ENCODE results near the gene CACNA1B. TPM values are rescaled to one million over a fixed set of nuclear protein-coding genes. Genes with fewer than 3 reads are reported as not detected.

Gene CACNA1B
- total RNA-seq, 1 experiment from 2014 or later = not detected

GRCh38 chr9:138033950-138034349, 156.4 kb downstream of the CACNA1B start:
- Mint-ChIP-seq H3K9me3 (ENCODE audit: low read depth, unreplicated experiment) (peaks cover 5% of the 10 kb centered on the region), H3K4me3 (ENCODE audit: low read depth, unreplicated experiment) (no peak overlapping the region), H3K4me1 (ENCODE audit: low read depth, unreplicated experiment) (no peaks in the 10 kb centered on the region), H3K27me3 (ENCODE audit: unreplicated experiment) (peaks cover 56% of the 10 kb centered on the region), H3K27ac (ENCODE audit: unreplicated experiment) (no peak overlapping the region), H3K36me3 (ENCODE audit: insufficient read depth, unreplicated experiment) (no peaks in the 10 kb centered on the region)
- CTCF ChIA-PET = no interaction called here
- intact Hi-C loops (cut with micrococcal nuclease; ENCODE audit: unreplicated experiment) = no loop called here
- no TSS peak for BruUV-seq (replicated peaks)
- DNase-seq = no peak
- no peak for TF ChIP-seq CTCF (IDR thresholded peaks at IDR 0.05; ENCODE audit: unreplicated experiment)

- H3K4me1 Mint-ChIP-seq (ENCODE audit: low read depth, unreplicated experiment) = no peaks in the 10 kb centered on the region
- H3K27me3 Mint-ChIP-seq (ENCODE audit: unreplicated experiment) = peaks cover 49% of the 10 kb centered on the region
- H3K9me3 Mint-ChIP-seq (ENCODE audit: low read depth, unreplicated experiment) = peaks cover 5% of the 10 kb centered on the region
- intact Hi-C loops (cut with micrococcal nuclease; ENCODE audit: unreplicated experiment) = no loop called here
- CTCF ChIA-PET = no interaction called here
- no peak overlapping the region for H3K27ac Mint-ChIP-seq (ENCODE audit: unreplicated experiment)
- no TSS peak for BruUV-seq (replicated peaks)
- no peaks in the 10 kb centered on the region for H3K36me3 Mint-ChIP-seq (ENCODE audit: insufficient read depth, unreplicated experiment)
- no peak for TF ChIP-seq CTCF (IDR thresholded peaks at IDR 0.05; ENCODE audit: unreplicated experiment)
- DNase-seq = no peak
- H3K4me3 Mint-ChIP-seq (ENCODE audit: low read depth, unreplicated experiment) = no peak overlapping the region
Measured at GRCh38 chr9:138037140-138037539, 159.6 kb downstream of the CACNA1B start.

GRCh38 chr9:138038244-138038671, 160.7 kb downstream of the CACNA1B start:
- H3K4me1 Mint-ChIP-seq (ENCODE audit: low read depth, unreplicated experiment) = no peaks in the 10 kb centered on the region
- TF ChIP-seq CTCF (IDR thresholded peaks at IDR 0.05; ENCODE audit: unreplicated experiment) = no peak
- intact Hi-C loops (cut with micrococcal nuclease; ENCODE audit: unreplicated experiment) = no loop called here
- CTCF ChIA-PET = no interaction called here
- no peak overlapping the region for H3K27ac Mint-ChIP-seq (ENCODE audit: unreplicated experiment)
- no TSS peak for BruUV-seq (replicated peaks)
- H3K4me3 Mint-ChIP-seq (ENCODE audit: low read depth, unreplicated experiment) = no peak overlapping the region
- H3K9me3 Mint-ChIP-seq (ENCODE audit: low read depth, unreplicated experiment) = peaks cover 5% of the 10 kb centered on the region
- DNase-seq = no peak
- H3K27me3 Mint-ChIP-seq (ENCODE audit: unreplicated experiment) = peaks cover 41% of the 10 kb centered on the region
- H3K36me3 Mint-ChIP-seq (ENCODE audit: insufficient read depth, unreplicated experiment) = no peaks in the 10 kb centered on the region

GRCh38 chr9:138040446-138041430, 163.2 kb downstream of the CACNA1B start:
- intact Hi-C loops (cut with micrococcal nuclease; ENCODE audit: unreplicated experiment) = no loop called here
- no peak for DNase-seq
- Mint-ChIP-seq H3K27ac (ENCODE audit: unreplicated experiment) (no peak overlapping the region), H3K36me3 (ENCODE audit: insufficient read depth, unreplicated experiment) (no peaks in the 10 kb centered on the region), H3K9me3 (ENCODE audit: low read depth, unreplicated experiment) (peaks cover 6% of the 10 kb centered on the region), H3K4me3 (ENCODE audit: low read depth, unreplicated experiment) (no peak overlapping the region), H3K27me3 (ENCODE audit: unreplicated experiment) (peaks cover 45% of the 10 kb centered on the region), H3K4me1 (ENCODE audit: low read depth, unreplicated experiment) (no peaks in the 10 kb centered on the region)
- BruUV-seq (replicated peaks) = no TSS peak
- CTCF ChIA-PET = no interaction called here
- no peak for TF ChIP-seq CTCF (IDR thresholded peaks at IDR 0.05; ENCODE audit: unreplicated experiment)
